ENCODE results near the gene EIF1AD. TPM values are rescaled to one million over a fixed set of nuclear protein-coding genes. Genes with fewer than 3 reads are reported as not detected.
A peak's percentile ranks its signal among the peaks of the same experiment; 100 is the strongest.

Gene EIF1AD
- total RNA-seq, 2 experiments from 2014 or later, result 41.2 to 42.7 TPM

- ChIA-PET CTCF (interaction anchor here (0.6 to 6.3 kb wide), 22 partner anchors 10 to 277 kb away, joined by 3 to 156 read pairs (median 4); partner anchors contain the start of genes AP5B1, BANF1, CCDC85B and EIF1AD), POLR2A (interaction anchor here (0.6 to 1.3 kb wide), 2 partner anchors 98 to 104 kb away, joined by 3 read pairs; partner anchors contain the start of gene CCDC85B)
- peak; percentile 95 for DNase-seq
- peaks cover 4% of the 10 kb centered on the region for H3K4me1 Mint-ChIP-seq (ENCODE audit: low read depth)
- peak overlapping the region; percentile 74 for H3K27ac Mint-ChIP-seq
- peaks cover 8% of the 10 kb centered on the region for H3K36me3 Mint-ChIP-seq
- intact Hi-C loops (cut with micrococcal nuclease), result loop anchor here (1.0 kb wide), 5 partner anchors 33 to 278 kb away; partner anchors contain the start of genes C11orf68 and DRAP1
- no peaks in the 10 kb centered on the region for H3K9me3 Mint-ChIP-seq
- H3K4me3 Mint-ChIP-seq, result no peak overlapping the region
- H3K27me3 Mint-ChIP-seq, result no peaks in the 10 kb centered on the region
Observed at GRCh38 chr11:65988791-65989592, 13.0 kb downstream of the EIF1AD start.

- H3K9me3 Mint-ChIP-seq, result no peaks in the 10 kb centered on the region
- POLR2A ChIA-PET, result interaction anchor here (1.3 kb wide), 1 partner anchor 97 kb away, joined by 3 read pairs; the partner anchor contains the start of gene CCDC85B
- intact Hi-C loops (cut with micrococcal nuclease), result no loop called here
- peaks cover 8% of the 10 kb centered on the region for H3K36me3 Mint-ChIP-seq
- no peaks in the 10 kb centered on the region for H3K27me3 Mint-ChIP-seq
- CTCF ChIA-PET, result interaction anchor here (1.0 to 6.3 kb wide), 2 partner anchors 69 to 100 kb away, joined by 3 to 156 read pairs; partner anchors contain the start of genes C11orf68, CCDC85B and FIBP
- H3K27ac Mint-ChIP-seq, result no peak overlapping the region
- no peak for DNase-seq
- H3K4me3 Mint-ChIP-seq, result no peak overlapping the region
- peaks cover 4% of the 10 kb centered on the region for H3K4me1 Mint-ChIP-seq (ENCODE audit: low read depth)
Observed at GRCh38 chr11:65987336-65987735, 14.6 kb downstream of the EIF1AD start.

GRCh38 chr11:65983589-65983987, 18.4 kb downstream of the EIF1AD start:
- CTCF ChIA-PET, result interaction anchor here (1.3 kb wide), 1 partner anchor 93 kb away, joined by 4 read pairs; the partner anchor contains the start of gene CCDC85B
- no peak overlapping the region for H3K4me3 Mint-ChIP-seq
- no peak for DNase-seq
- peaks cover 6% of the 10 kb centered on the region for H3K36me3 Mint-ChIP-seq
- H3K4me1 Mint-ChIP-seq (ENCODE audit: low read depth), result no peaks in the 10 kb centered on the region
- POLR2A ChIA-PET, result interaction anchor here (0.8 kb wide), 1 partner anchor 100 kb away, joined by 3 read pairs; no protein-coding TSS in a partner anchor
- intact Hi-C loops (cut with micrococcal nuclease), result no loop called here
- H3K27ac Mint-ChIP-seq, result no peak overlapping the region
- H3K27me3 Mint-ChIP-seq, result no peaks in the 10 kb centered on the region
- no peaks in the 10 kb centered on the region for H3K9me3 Mint-ChIP-seq

- H3K27ac Mint-ChIP-seq, result no peak overlapping the region
Observed at GRCh38 chr11:65982824-65983588, 19.0 kb downstream of the EIF1AD start.

GRCh38 chr11:65981972-65982823, 19.8 kb downstream of the EIF1AD start:
- ChIA-PET CTCF (interaction anchor here (0.9 to 1.3 kb wide), 2 partner anchors 17 to 92 kb away, joined by 3 to 4 read pairs; partner anchors contain the start of gene CCDC85B), POLR2A (interaction anchor here (0.7 to 0.8 kb wide), 2 partner anchors 98 to 320 kb away, joined by 3 read pairs; no protein-coding TSS in a partner anchor)
- no peak for DNase-seq
- intact Hi-C loops (cut with micrococcal nuclease), result no loop called here
- H3K4me1 Mint-ChIP-seq (ENCODE audit: low read depth), result no peaks in the 10 kb centered on the region
- H3K4me3 Mint-ChIP-seq, result no peak overlapping the region
- no peaks in the 10 kb centered on the region for H3K27me3 Mint-ChIP-seq
- H3K9me3 Mint-ChIP-seq, result no peaks in the 10 kb centered on the region
- H3K27ac Mint-ChIP-seq, result no peak overlapping the region
- H3K36me3 Mint-ChIP-seq, result peaks cover 13% of the 10 kb centered on the region

More at GRCh38 chr11:65982824-65983588, 19.0 kb downstream of the EIF1AD start:
- H3K27me3 Mint-ChIP-seq, result no peaks in the 10 kb centered on the region
- H3K4me3 Mint-ChIP-seq, result no peak overlapping the region
- H3K9me3 Mint-ChIP-seq, result no peaks in the 10 kb centered on the region
- CTCF ChIA-PET, result interaction anchor here (0.9 to 1.3 kb wide), 2 partner anchors 16 to 93 kb away, joined by 3 to 4 read pairs; partner anchors contain the start of gene CCDC85B
- no peak for DNase-seq
- intact Hi-C loops (cut with micrococcal nuclease), result no loop called here
- H3K36me3 Mint-ChIP-seq, result peaks cover 9% of the 10 kb centered on the region
- POLR2A ChIA-PET, result interaction anchor here (0.7 to 0.8 kb wide), 2 partner anchors 99 to 321 kb away, joined by 3 read pairs; no protein-coding TSS in a partner anchor
- no peaks in the 10 kb centered on the region for H3K4me1 Mint-ChIP-seq (ENCODE audit: low read depth)

- Mint-ChIP-seq H3K27ac (no peak overlapping the region), H3K9me3 (no peaks in the 10 kb centered on the region), H3K36me3 (peaks cover 16% of the 10 kb centered on the region), H3K27me3 (no peaks in the 10 kb centered on the region), H3K4me3 (no peak overlapping the region), H3K4me1 (ENCODE audit: low read depth) (no peaks in the 10 kb centered on the region)
- POLR2A ChIA-PET, result no interaction called here
- CTCF ChIA-PET, result interaction anchor here (1.0 kb wide), 1 partner anchor 97 kb away, joined by 3 read pairs; no protein-coding TSS in a partner anchor
- no peak for DNase-seq
- intact Hi-C loops (cut with micrococcal nuclease), result no loop called here
Observed at GRCh38 chr11:65981101-65981740, 20.7 kb downstream of the EIF1AD start.

- CTCF ChIA-PET, result interaction anchor here (1.1 to 1.4 kb wide), 3 partner anchors 9 to 94 kb away, joined by 3 to 6 read pairs (median 4); no protein-coding TSS in a partner anchor
- no peak for DNase-seq
- no peak overlapping the region for H3K4me3 Mint-ChIP-seq
- no peaks in the 10 kb centered on the region for H3K9me3 Mint-ChIP-seq
- no peaks in the 10 kb centered on the region for H3K27me3 Mint-ChIP-seq
- intact Hi-C loops (cut with micrococcal nuclease), result no loop called here
- POLR2A ChIA-PET, result no interaction called here
- no peaks in the 10 kb centered on the region for H3K4me1 Mint-ChIP-seq (ENCODE audit: low read depth)
- H3K27ac Mint-ChIP-seq, result no peak overlapping the region
- peaks cover 23% of the 10 kb centered on the region for H3K36me3 Mint-ChIP-seq
Observed at GRCh38 chr11:65979261-65979759, 22.6 kb downstream of the EIF1AD start.

GRCh38 chr11:65978391-65979238, 23.3 kb downstream of the EIF1AD start:
- intact Hi-C loops (cut with micrococcal nuclease), result no loop called here
- DNase-seq, result no peak
- Mint-ChIP-seq H3K4me3 (no peak overlapping the region), H3K27ac (no peak overlapping the region), H3K36me3 (peaks cover 26% of the 10 kb centered on the region), H3K9me3 (no peaks in the 10 kb centered on the region), H3K27me3 (no peaks in the 10 kb centered on the region), H3K4me1 (ENCODE audit: low read depth) (no peaks in the 10 kb centered on the region)
- ChIA-PET CTCF (interaction anchor here (1.2 to 1.4 kb wide), 2 partner anchors 10 to 44 kb away, joined by 4 to 6 read pairs; no protein-coding TSS in a partner anchor), POLR2A (no interaction called here)

- Mint-ChIP-seq H3K27me3 (no peaks in the 10 kb centered on the region), H3K27ac (no peak overlapping the region), H3K4me3 (no peak overlapping the region), H3K4me1 (ENCODE audit: low read depth) (no peaks in the 10 kb centered on the region), H3K9me3 (no peaks in the 10 kb centered on the region), H3K36me3 (peaks cover 31% of the 10 kb centered on the region)
- ChIA-PET CTCF (interaction anchor here (1.2 to 1.9 kb wide), 3 partner anchors 10 to 93 kb away, joined by 4 to 7 read pairs (median 6); no protein-coding TSS in a partner anchor), POLR2A (interaction anchor here (1.3 kb wide), 1 partner anchor 87 kb away, joined by 3 read pairs; the partner anchor contains the start of gene CCDC85B)
- no peak for DNase-seq
- intact Hi-C loops (cut with micrococcal nuclease), result no loop called here
Observed at GRCh38 chr11:65977621-65978390, 24.2 kb downstream of the EIF1AD start.
